ENCODE data around the gene IPPK.

Gene IPPK

GRCh38 chr9:92637326-92637725 is 32.6 kb downstream of the IPPK start:
- TF ChIP-seq CTCF (conservative IDR thresholded peaks at IDR 0.05), result no peak
- TF ChIP-seq ZFX (IDR thresholded peaks at IDR 0.05), result no peak
- H3K27ac ChIP-seq, result no peak overlapping the region

- H3K27ac ChIP-seq, result no peak overlapping the region
- TF ChIP-seq CTCF (conservative IDR thresholded peaks at IDR 0.05) (no peak), ZFX (IDR thresholded peaks at IDR 0.05) (no peak)
These were observed 33.3 kb downstream of the IPPK start for GRCh38 chr9:92636627-92637026.

GRCh38 chr9:92635760-92636159 is 34.2 kb downstream of the IPPK start:
- TF ChIP-seq ZFX (IDR thresholded peaks at IDR 0.05) (no peak), CTCF (conservative IDR thresholded peaks at IDR 0.05) (no peak)
- H3K27ac ChIP-seq, result no peak overlapping the region

- H3K27ac ChIP-seq, result no peak overlapping the region
These were observed 35.0 kb downstream of the IPPK start for GRCh38 chr9:92634712-92635605.

GRCh38 chr9:92633614-92634278 is 36.2 kb downstream of the IPPK start:
- no peak for TF ChIP-seq CTCF (conservative IDR thresholded peaks at IDR 0.05)
- TF ChIP-seq ZFX (IDR thresholded peaks at IDR 0.05), result no peak

More at GRCh38 chr9:92634712-92635605, 35.0 kb downstream of the IPPK start:
- TF ChIP-seq CTCF (conservative IDR thresholded peaks at IDR 0.05) (peak; percentile 97), ZFX (IDR thresholded peaks at IDR 0.05) (no peak)

GRCh38 chr9:92632641-92633040 is 37.3 kb downstream of the IPPK start:
- no peak overlapping the region for H3K27ac ChIP-seq
- TF ChIP-seq ZFX (IDR thresholded peaks at IDR 0.05) (no peak), CTCF (conservative IDR thresholded peaks at IDR 0.05) (no peak)

More at GRCh38 chr9:92633614-92634278, 36.2 kb downstream of the IPPK start:
- no peak overlapping the region for H3K27ac ChIP-seq
